Adrenal gland (tissue), 12 donors: ENCODE results near the gene SNRK. TPM values are rescaled to one million over a fixed set of nuclear protein-coding genes. Genes with fewer than 3 reads are reported as not detected.

Experiments used
- DNase-seq, 7 donors: peaks; one replicate each; pipeline ENCODE4 v3.0.0-alpha.2; 2019 to 2020
- H3K27ac ChIP-seq, 5 donors: fragments of 200-600 bp; sonication (generic) in 4 of 5; 1 replicate in 3 of 5; 2 replicates in 2 of 5; pipeline versions ENCODE4 v1.5.1 to v1.8.0; 2016 to 2020; ENCODE audit warnings: mild to moderate bottlenecking in 1 of 5
- H3K27me3 ChIP-seq: fragments of 200-600 bp; 2 replicates; pipeline ENCODE4 v1.8.0; 2021
- H3K36me3 ChIP-seq, 2 donors: fragments of 200-600 bp; replicated peaks in 1 of 2; 1 replicate in 1 of 2; 2 replicates in 1 of 2; pipeline versions ENCODE4 v1.5.1 to v1.8.0; 2018 to 2022
- H3K4me1 ChIP-seq, 2 donors: fragments of 200-600 bp; replicated peaks in 1 of 2; 1 replicate in 1 of 2; 2 replicates in 1 of 2; pipeline versions ENCODE4 v1.5.1 to v1.8.0; 2018 to 2021
- H3K4me3 ChIP-seq, 4 donors: fragments of 200-600 bp; sonication (generic) in 3 of 4; one replicate each; pipeline ENCODE4 v1.5.1; 2016 to 2018
- H3K9me3 ChIP-seq, 3 donors: fragments of 200-600 bp; sonication (generic) in 1 of 3; replicated peaks in 1 of 3; 1 replicate in 2 of 3; 2 replicates in 1 of 3; pipeline versions ENCODE4 v1.5.1 to v1.8.0; 2016 to 2021
- CTCF ChIP-seq, 6 experiments: fragments of 450-650 bp in 4 of 6; fragments of 200-600 bp in 2 of 6; sonication (generic) in 1 of 6; IDR thresholded peaks; 1 replicate in 5 of 6; 2 replicates in 1 of 6; pipeline versions ENCODE4 v1.5.1 to v1.8.0; 2016 to 2021; ENCODE audit warnings: antibody characterized with exemption in 6 of 6, mild to moderate bottlenecking in 2 of 6, moderate library complexity in 1 of 6
- POLR2A ChIP-seq, 2 donors: fragments of 450-650 bp; IDR thresholded peaks; one replicate each; pipeline ENCODE4 v1.6.1; 2017; ENCODE audit warnings: antibody characterized with exemption in 2 of 2, mild to moderate bottlenecking in 2 of 2, moderate library complexity in 1 of 2
- WGBS, 4 donors: extraction: QIAGEN DNeasy Blood & Tissue Kit in 2 of 4; methylation state at CpG; one replicate each; pipeline versions ENCODE4 v1.1.5 to v1.1.7; 2013 to 2017; 5-methylcytosine and 5-hydroxymethylcytosine counted together
- intact Hi-C, 2 donors: fragments of 100-400 bp; cut with DNase I; formaldehyde crosslinking; loops; one replicate each; pipeline versions ENCODE4 v1.14.1 to v1.15.0; 2022 to 2023
- polyA plus RNA-seq, 3 donors: library from polyadenylated mRNA; stranded (reverse); fragments of 200-250 nt in 2 of 3; fragments of 350-450 nt in 1 of 3; fragmentation: Illumina TruSeq in 1 of 3; extraction: RNeasy Lipid Tissue Mini Kit (QIAGEN cat#74804) in 1 of 3; gene quantifications; one replicate each; pipeline ENCODE4 v1.2.3, GENCODE V29; 2013 to 2014
- total RNA-seq, 9 donors: library from RNA; depleted of rRNA in 4 of 9; stranded (reverse); fragments of >200 nt in 4 of 9; fragments of 120-200 nt in 1 of 9; fragmentation: NEBNext Ultra II Directional in 1 of 9; extraction: Animal tissue kit (Norgen Biotek cat#: 25700) in 1 of 9; gene quantifications; one replicate each; pipeline versions ENCODE4 v1.1.0 to v1.2.4, GENCODE V29; 2013 to 2023
- donor health status: healthy with polysubstance abuse.
- donor health status: Bipolar disorder and iron deficiency.
- donor health status: DM: yes; HTN: yes; CAD: no.
- donor health status: DM: no; HTN: no; CAD: no.
- donor health status: DM: no; HTN: no; CAD: no.
- donor health status: DM: yes; HTN: yes; CAD: no.

The SNRK gene
- total and polyA plus RNA-seq, 12 donors, result 8.1 to 36.4 (median 23.0) TPM

GRCh38 chr3:43243590-43244587 is 42.5 kb upstream of the SNRK start:
- Histone ChIP-seq H3K27me3 (no peaks in the 10 kb centered on the region), H3K4me3 (no peak overlapping the region), H3K9me3 (no peaks in the 10 kb centered on the region), H3K4me1 (peaks cover 0 to 7% of the 10 kb centered on the region in 2 donors), H3K27ac (no peak overlapping the region), H3K36me3 (no peaks in the 10 kb centered on the region)
- DNase-seq, result no peak
- 65 to 77% (median 73%) methylated on average over 5 to 6 of the region's 6 CpGs for WGBS, 4 donors
- no peak for TF ChIP-seq CTCF (IDR thresholded peaks at IDR 0.05)
- no peak for TF ChIP-seq POLR2A (IDR thresholded peaks at IDR 0.05)
- intact Hi-C loops, result no loop called here

GRCh38 chr3:43244694-43245093 is 41.6 kb upstream of the SNRK start:
- Histone ChIP-seq H3K4me1 (peaks cover 0 to 7% of the 10 kb centered on the region in 2 donors), H3K27me3 (no peaks in the 10 kb centered on the region), H3K4me3 (no peak overlapping the region), H3K27ac (no peak overlapping the region), H3K36me3 (no peaks in the 10 kb centered on the region), H3K9me3 (no peaks in the 10 kb centered on the region)
- TF ChIP-seq CTCF (IDR thresholded peaks at IDR 0.05) (no peak), POLR2A (IDR thresholded peaks at IDR 0.05) (no peak)
- DNase-seq, result no peak
- intact Hi-C loops, result no loop called here

- no peaks in the 10 kb centered on the region for H3K9me3 ChIP-seq
- no peak overlapping the region for H3K4me3 ChIP-seq
- H3K27me3 ChIP-seq, result no peaks in the 10 kb centered on the region
- H3K36me3 ChIP-seq, result no peaks in the 10 kb centered on the region
- WGBS, 4 donors, result 57 to 83% (median 66%) methylated on average over 2 of the region's 2 CpGs
- DNase-seq, result peak in 4 of 7 donors; percentile 8 to 56 (median 16)
- intact Hi-C loops, result no loop called here
- TF ChIP-seq POLR2A (IDR thresholded peaks at IDR 0.05) (no peak), CTCF (IDR thresholded peaks at IDR 0.05) (no peak)
- H3K27ac ChIP-seq, result peak overlapping the region in 1 of 5 donors; percentile 61
- H3K4me1 ChIP-seq, result peaks cover 0 to 7% of the 10 kb centered on the region in 2 donors
Measured at GRCh38 chr3:43246976-43247375, 39.4 kb upstream of the SNRK start.

DNA sequence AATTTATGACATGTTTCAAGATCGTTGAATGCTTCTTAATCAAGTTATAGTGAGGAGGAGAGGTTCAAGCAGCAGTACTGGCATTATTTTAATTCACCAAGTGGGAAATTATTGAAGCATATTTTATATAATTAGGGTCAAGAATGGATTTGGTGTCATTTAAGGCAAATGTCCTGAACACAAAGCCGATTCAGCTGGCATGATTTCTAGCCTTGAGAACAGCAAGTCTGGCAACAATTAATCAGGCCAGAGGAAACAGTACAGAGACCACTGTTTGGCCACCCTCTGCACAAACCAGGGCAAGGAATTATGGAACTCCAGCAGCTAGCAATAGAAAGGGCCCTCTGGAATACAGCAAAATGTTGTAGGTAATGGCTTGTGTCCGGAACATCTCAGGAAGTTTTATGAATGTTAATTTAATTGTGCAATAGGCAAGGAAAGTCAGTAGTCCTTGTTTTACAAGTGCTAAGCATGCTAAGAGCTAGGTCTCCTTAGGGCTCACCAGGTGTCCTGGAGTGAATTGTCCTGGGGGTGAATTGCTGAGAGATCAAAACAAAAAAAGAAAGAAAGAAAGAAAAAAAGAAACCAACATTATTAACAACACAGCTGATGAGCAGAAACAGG is 38.7 kb upstream of the SNRK start:
- Histone ChIP-seq H3K27me3 (no peaks in the 10 kb centered on the region), H3K4me1 (peaks cover 0 to 7% of the 10 kb centered on the region in 2 donors), H3K36me3 (no peaks in the 10 kb centered on the region), H3K9me3 (no peaks in the 10 kb centered on the region), H3K27ac (peak overlapping the region in 1 of 5 donors; percentile 45), H3K4me3 (no peak overlapping the region)
- DNase-seq, result no peak
- TF ChIP-seq CTCF (IDR thresholded peaks at IDR 0.05), result no peak
- TF ChIP-seq POLR2A (IDR thresholded peaks at IDR 0.05), result no peak
- intact Hi-C loops, result no loop called here
- WGBS, 4 donors, result 32 to 50% (median 43%) methylated on average over 3 of the region's 3 CpGs
